Measurements from ENCODE around the gene CCDC91.

- TF ChIP-seq CTCF (conservative IDR thresholded peaks at IDR 0.05; ENCODE audit: low read depth, low read length) (no peak), RAD21 (IDR thresholded peaks at IDR 0.05; ENCODE audit: low read length) (no peak), RFX5 (IDR thresholded peaks at IDR 0.05; ENCODE audit: low read depth, low read length) (no peak), BHLHE40 (IDR thresholded peaks at IDR 0.05; ENCODE audit: low read depth, low read length) (no peak)
Observed at GRCh38 chr12:28460420-28461130, 270.3 kb downstream of the CCDC91 start.

Measured in IMR-90 (cell line).